Testis (tissue), 3 donors: Measurements from ENCODE around the gene FSIP1. TPM values are rescaled to one million over a fixed set of nuclear protein-coding genes. Genes with fewer than 3 reads are reported as not detected.

Experiments
- DNase-seq: peaks from one replicate; pipeline ENCODE4 v3.0.0-alpha.2; 2019
- H3K27ac ChIP-seq, 2 donors: fragments of 200-600 bp; sonication (generic); one replicate each; pipeline ENCODE4 v1.5.1; 2019
- H3K27me3 ChIP-seq: fragments of 200-600 bp; sonication (generic); one replicate; pipeline ENCODE4 v1.5.1; 2019
- H3K36me3 ChIP-seq: fragments of 200-600 bp; sonication (generic); one replicate; pipeline ENCODE4 v1.5.1; 2017; ENCODE audit warnings: low read depth; ENCODE audit errors: missing control alignments
- H3K4me1 ChIP-seq: fragments of 200-600 bp; sonication (generic); one replicate; pipeline ENCODE4 v1.5.1; 2019
- H3K4me3 ChIP-seq, 2 donors: fragments of 200-600 bp; sonication (generic); one replicate each; pipeline ENCODE4 v1.5.1; 2017 to 2019
- H3K9me3 ChIP-seq: fragments of 200-600 bp; sonication (generic); one replicate; pipeline ENCODE4 v1.5.1; 2017
- CTCF ChIP-seq, 3 experiments: fragments of 450-650 bp in 2 of 3; fragments of 200-600 bp in 1 of 3; sonication (generic) in 1 of 3; IDR thresholded peaks; one replicate each; pipeline ENCODE4 v1.5.1; 2016 to 2019; ENCODE audit warnings: antibody characterized with exemption in 3 of 3, mild to moderate bottlenecking in 2 of 3, moderate library complexity in 1 of 3
- POLR2A ChIP-seq: fragments of 450-650 bp; IDR thresholded peaks from one replicate; pipeline ENCODE4 v1.6.1; 2017; ENCODE audit warnings: antibody characterized with exemption, mild to moderate bottlenecking, moderate library complexity
- WGBS, 2 donors: methylation state at CpG; one replicate each; pipeline ENCODE4 v1.1.5; 2018; 5-methylcytosine and 5-hydroxymethylcytosine counted together
- intact Hi-C: fragments of 100-400 bp; cut with DNase I; formaldehyde crosslinking; loops from one replicate; pipeline ENCODE4 v1.15.1; 2023; ENCODE audit warnings: low total_unique reads
- polyA plus RNA-seq: library from polyadenylated mRNA; stranded (reverse); fragments of 350-450 nt; fragmentation: Illumina TruSeq; extraction: RNeasy Lipid Tissue Mini Kit (QIAGEN cat#74804); gene quantifications from one replicate; pipeline ENCODE4 v1.2.3, GENCODE V29; 2014; ENCODE audit warnings: low read depth, low replicate concordance; ENCODE audit not compliant: insufficient read depth
- total RNA-seq, 2 donors: library from RNA; depleted of rRNA; stranded (reverse); fragments of >200 nt; gene quantifications; one replicate each; pipeline ENCODE4 v1.2.3, GENCODE V29; 2016

The FSIP1 gene
- total and polyA plus RNA-seq, 3 donors from 2014 or later: 5.8 to 11.2 (median 8.2) TPM

- Histone ChIP-seq H3K4me3 (no peak overlapping the region), H3K36me3 (no peaks in the 10 kb centered on the region), H3K9me3 (no peaks in the 10 kb centered on the region), H3K27ac (no peak overlapping the region), H3K4me1 (no peaks in the 10 kb centered on the region), H3K27me3 (no peaks in the 10 kb centered on the region)
- TF ChIP-seq CTCF (IDR thresholded peaks at IDR 0.05): no peak
- no peak for TF ChIP-seq POLR2A
- DNase-seq: no peak
- intact Hi-C loops: no loop called here
- WGBS, 2 donors: 73% methylated on average over 1 of the region's 1 CpG
Measured at GRCh38 chr15:39651881-39652280, 130.8 kb downstream of the FSIP1 start.

- 88 to 92% methylated on average over 1 of the region's 1 CpG for WGBS, 2 donors
- H3K4me3 ChIP-seq: no peak overlapping the region
- no peak overlapping the region for H3K27ac ChIP-seq
Measured at GRCh38 chr15:39651295-39651694, 131.3 kb downstream of the FSIP1 start.

GRCh38 chr15:39649757-39650156 lies 132.9 kb downstream of the FSIP1 start:
- intact Hi-C loops: no loop called here

More at GRCh38 chr15:39651295-39651694, 131.3 kb downstream of the FSIP1 start:
- no peak for TF ChIP-seq POLR2A
- no peak for TF ChIP-seq CTCF (IDR thresholded peaks at IDR 0.05)
- DNase-seq: no peak
- intact Hi-C loops: no loop called here
- Histone ChIP-seq H3K9me3 (no peaks in the 10 kb centered on the region), H3K4me1 (no peaks in the 10 kb centered on the region), H3K36me3 (no peaks in the 10 kb centered on the region), H3K27me3 (no peaks in the 10 kb centered on the region)

GRCh38 chr15:39646425-39646824 lies 136.2 kb downstream of the FSIP1 start:
- H3K9me3 ChIP-seq: no peaks in the 10 kb centered on the region
- no peaks in the 10 kb centered on the region for H3K36me3 ChIP-seq
- no peaks in the 10 kb centered on the region for H3K27me3 ChIP-seq
- TF ChIP-seq CTCF (IDR thresholded peaks at IDR 0.05) (no peak), POLR2A (no peak)
- DNase-seq: no peak
- intact Hi-C loops: no loop called here
- no peaks in the 10 kb centered on the region for H3K4me1 ChIP-seq
- H3K27ac ChIP-seq: no peak overlapping the region
- H3K4me3 ChIP-seq: no peak overlapping the region
- WGBS, 2 donors: 93 to 96% methylated on average over 5 of the region's 5 CpGs

More at GRCh38 chr15:39649757-39650156, 132.9 kb downstream of the FSIP1 start:
- Histone ChIP-seq H3K36me3 (no peaks in the 10 kb centered on the region), H3K4me1 (no peaks in the 10 kb centered on the region), H3K27me3 (no peaks in the 10 kb centered on the region), H3K9me3 (no peaks in the 10 kb centered on the region), H3K27ac (no peak overlapping the region), H3K4me3 (no peak overlapping the region)
- 87% methylated on average over 6 of the region's 6 CpGs for WGBS, 2 donors
- no peak for DNase-seq
- TF ChIP-seq CTCF (IDR thresholded peaks at IDR 0.05) (no peak), POLR2A (no peak)

- Histone ChIP-seq H3K4me3 (no peak overlapping the region), H3K36me3 (no peaks in the 10 kb centered on the region), H3K9me3 (no peaks in the 10 kb centered on the region), H3K27ac (no peak overlapping the region), H3K27me3 (no peaks in the 10 kb centered on the region), H3K4me1 (no peaks in the 10 kb centered on the region)
- TF ChIP-seq CTCF (IDR thresholded peaks at IDR 0.05) (no peak), POLR2A (no peak)
- WGBS, 2 donors: 85 to 100% methylated on average over 2 of the region's 2 CpGs
- intact Hi-C loops: no loop called here
- DNase-seq: no peak
Measured at GRCh38 chr15:39645976-39646257, 136.7 kb downstream of the FSIP1 start.
